B cell (primary cell): ENCODE data around the gene C10orf62.
"Not testable (repeated sequence)": the region's sequence is repeated elsewhere in the genome, so short reads cannot be mapped to it uniquely, and the experiment has no call there.

ENCODE experiments used
- CTCF ChIP-seq: fragments of 200-600 bp; IDR thresholded peaks from one replicate; pipeline ENCODE4 v1.8.0; 2022; ENCODE audit warnings: antibody characterized with exemption, mild to moderate bottlenecking
- EZH2 ChIP-seq: IDR thresholded peaks from 2 replicates; pipeline ENCODE4 v1.6.1; 2012; ENCODE audit warnings: borderline replicate concordance, low read depth, mild to moderate bottlenecking, moderate library complexity, low read length; ENCODE audit not compliant: insufficient read depth, poor library complexity, severe bottlenecking

- not testable (repeated sequence) for TF ChIP-seq CTCF, EZH2
Observed at GRCh38 chr10:97560731-97561381, 28.7 kb upstream of the C10orf62 start.
